Stimulated activated naive CD4-positive, alpha-beta T cell (primary cell): ENCODE data around the gene MEIS3.

Experiments used
- DNase-seq, 6 experiments: peaks; one replicate each; lab custom pipeline; 2025; lab: John Stamatoyannopoulos, UW

MEIS3 gene

DNA sequence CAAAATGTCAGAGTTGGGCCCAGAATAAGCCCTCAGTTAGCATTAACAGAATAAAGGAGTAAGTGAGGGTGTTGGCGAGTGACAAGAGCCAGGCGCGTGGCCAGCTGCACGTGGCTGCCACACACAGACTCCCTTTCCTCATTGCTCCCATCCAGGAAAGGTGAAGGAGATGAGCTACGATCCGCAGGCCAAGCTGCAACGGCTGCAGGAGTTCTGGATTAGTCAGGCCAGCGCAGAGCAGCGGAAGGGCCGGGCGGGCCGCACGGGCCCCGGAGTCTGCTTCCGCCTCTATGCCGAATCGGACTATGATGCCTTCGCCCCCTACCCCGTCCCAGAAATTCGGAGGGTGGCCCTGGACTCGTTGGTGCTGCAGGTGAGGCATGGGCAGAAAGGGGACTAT, 57.0 kb downstream of the MEIS3 start:
- DNase-seq, result no peak

DNA sequence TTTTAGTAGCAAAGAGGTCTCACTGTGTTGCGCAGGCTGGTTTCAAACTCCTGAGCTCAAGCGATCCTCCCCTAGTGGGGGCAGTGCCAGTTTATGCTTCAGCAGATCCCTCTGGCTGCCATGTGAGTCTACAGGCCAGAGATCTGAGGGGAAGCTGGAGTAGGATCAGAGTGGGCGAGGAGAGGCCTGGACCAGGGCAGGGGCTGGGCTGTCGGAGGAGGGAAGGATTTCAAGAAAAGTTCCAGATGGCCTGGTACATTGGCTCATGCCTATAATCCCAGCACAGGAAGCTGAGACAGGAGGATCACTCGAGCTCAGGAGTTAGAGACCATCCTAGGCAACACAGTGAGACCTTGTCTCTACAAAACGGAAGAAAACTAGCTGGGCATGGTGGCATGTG, 60.4 kb downstream of the MEIS3 start:
- no peak for DNase-seq

DNA sequence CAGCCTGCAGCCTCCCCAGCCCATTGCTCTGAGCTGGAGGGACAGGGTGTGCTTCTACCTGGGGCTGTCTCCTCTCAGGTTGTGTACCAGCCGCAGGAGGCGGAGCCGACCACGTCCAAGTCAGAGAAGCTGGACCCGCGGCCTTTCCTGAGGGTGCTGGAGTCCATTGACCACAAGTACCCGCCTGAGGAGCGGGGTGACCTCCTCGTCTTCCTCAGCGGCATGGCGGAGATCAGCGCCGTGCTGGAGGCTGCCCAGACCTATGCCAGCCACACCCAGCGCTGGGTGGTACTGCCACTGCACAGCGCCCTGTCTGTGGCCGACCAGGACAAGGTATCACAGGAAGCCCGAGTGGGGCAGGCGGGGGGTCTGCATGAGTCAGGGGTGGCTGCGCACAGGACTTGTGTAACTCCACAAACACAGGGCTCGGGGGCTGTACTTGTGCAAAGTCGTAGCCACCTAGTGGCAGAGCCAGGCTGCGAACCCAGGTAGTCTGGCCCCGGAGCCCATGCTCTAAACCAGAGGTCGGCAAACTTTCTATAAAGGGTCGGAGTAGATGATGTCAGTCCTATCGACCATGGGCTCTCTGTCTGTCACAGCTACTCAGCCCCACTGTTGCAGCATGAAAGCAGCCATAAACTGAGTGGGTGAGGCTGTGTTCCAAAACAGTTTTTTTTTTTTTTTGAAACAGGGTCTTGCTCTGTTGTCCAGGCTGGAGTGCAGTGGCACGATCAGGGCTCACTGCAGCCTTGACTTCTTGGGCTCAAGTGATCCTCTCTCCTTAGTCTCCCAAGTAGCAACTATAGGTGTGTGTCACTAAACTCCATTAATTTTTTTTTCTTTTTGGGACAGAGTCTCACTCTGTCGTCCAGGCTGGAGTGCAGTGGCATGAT, 61.3 kb downstream of the MEIS3 start:
- DNase-seq, result no peak

DNA sequence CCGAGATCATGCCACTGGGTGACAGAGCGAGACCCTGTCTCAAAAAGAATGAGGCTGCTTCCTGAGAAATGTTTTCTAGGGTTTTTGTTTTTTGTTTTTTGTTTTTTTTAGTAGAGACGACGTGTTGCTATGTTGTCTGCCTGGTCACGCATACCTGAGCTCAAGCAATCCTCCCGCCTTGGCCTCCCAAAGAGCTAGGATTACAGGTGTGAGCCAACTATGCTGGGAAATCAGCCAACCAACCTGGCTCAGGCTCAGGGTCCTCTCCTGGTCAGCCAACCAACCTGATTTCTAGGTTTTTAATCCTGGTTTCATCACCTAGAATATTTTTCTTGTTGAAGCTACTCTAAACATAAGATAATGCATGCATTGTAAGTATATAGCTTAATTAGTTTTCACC, 62.4 kb downstream of the MEIS3 start:
- no peak for DNase-seq

DNA sequence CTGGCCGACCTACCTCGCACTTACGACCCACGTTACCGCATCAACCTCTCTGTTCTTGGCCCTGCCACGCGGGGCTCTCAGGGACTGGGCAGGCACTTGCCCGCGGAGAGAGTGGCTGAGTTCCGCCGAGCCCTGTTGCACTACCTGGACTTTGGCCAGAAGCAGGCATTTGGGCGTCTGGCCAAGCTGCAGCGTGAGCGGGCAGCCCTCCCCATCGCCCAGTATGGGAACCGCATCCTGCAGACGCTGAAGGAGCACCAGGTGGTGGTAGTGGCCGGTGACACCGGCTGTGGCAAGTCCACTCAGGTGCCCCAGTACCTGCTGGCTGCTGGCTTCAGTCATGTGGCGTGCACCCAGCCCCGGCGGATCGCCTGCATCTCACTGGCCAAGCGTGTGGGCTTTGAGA, 66.0 kb downstream of the MEIS3 start:
- no peak for DNase-seq
